SK-N-SH (cell line): Measurements from ENCODE around the gene GUF1.

Source experiments
- NFIC ChIP-seq: IDR thresholded peaks from 2 replicates; pipeline ENCODE4 v1.4.0; 2012; ENCODE audit warnings: borderline replicate concordance
- RAD21 ChIP-seq: IDR thresholded peaks from 2 replicates; pipeline ENCODE4 v1.6.1; 2012; ENCODE audit warnings: mild to moderate bottlenecking, low read length
- TAF1 ChIP-seq: IDR thresholded peaks from 2 replicates; pipeline ENCODE4 v1.6.1; 2012; ENCODE audit warnings: low read depth, mild to moderate bottlenecking, low read length, moderate library complexity, borderline replicate concordance
- TF ChIP-seq, protein P1 (sequence below): fragments of 200-600 bp; sonication (generic); IDR thresholded peaks from 2 replicates; pipeline ENCODE4 v1.6.1; 2017; ENCODE audit warnings: antibody characterized with exemption, mild to moderate bottlenecking, moderate library complexity

DNA sequence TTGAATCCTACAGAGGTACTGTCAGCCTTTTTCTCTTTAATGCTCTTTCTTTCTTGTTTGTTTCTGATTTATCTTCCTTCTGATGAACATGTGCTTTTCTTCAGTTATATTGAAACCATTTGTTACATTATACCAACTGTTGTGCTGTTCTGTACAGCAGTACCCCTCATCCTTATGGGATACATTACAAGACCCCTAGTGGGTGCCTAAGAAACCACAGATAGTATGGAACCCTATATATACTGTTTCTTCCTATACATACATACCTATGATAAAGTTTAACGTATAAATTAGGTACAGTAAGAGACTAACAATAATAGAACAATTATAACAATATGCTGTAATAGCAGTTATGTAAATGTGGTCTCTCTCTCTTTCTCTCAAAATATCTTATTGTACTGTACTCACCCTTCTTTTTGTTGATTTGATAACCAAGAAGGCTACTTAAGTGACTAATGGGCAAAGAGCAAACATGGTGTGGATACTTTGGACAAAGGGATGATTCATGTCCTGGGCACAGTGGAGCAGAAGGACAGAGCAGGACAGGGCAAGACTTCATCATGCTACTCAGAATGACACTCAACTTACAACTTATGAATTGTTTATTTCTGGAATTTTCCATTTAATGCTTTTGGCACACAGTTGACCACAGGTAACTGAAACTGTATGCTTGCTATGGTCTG is 16.1 kb upstream of the GUF1 start:
- TF ChIP-seq, protein P1, sequence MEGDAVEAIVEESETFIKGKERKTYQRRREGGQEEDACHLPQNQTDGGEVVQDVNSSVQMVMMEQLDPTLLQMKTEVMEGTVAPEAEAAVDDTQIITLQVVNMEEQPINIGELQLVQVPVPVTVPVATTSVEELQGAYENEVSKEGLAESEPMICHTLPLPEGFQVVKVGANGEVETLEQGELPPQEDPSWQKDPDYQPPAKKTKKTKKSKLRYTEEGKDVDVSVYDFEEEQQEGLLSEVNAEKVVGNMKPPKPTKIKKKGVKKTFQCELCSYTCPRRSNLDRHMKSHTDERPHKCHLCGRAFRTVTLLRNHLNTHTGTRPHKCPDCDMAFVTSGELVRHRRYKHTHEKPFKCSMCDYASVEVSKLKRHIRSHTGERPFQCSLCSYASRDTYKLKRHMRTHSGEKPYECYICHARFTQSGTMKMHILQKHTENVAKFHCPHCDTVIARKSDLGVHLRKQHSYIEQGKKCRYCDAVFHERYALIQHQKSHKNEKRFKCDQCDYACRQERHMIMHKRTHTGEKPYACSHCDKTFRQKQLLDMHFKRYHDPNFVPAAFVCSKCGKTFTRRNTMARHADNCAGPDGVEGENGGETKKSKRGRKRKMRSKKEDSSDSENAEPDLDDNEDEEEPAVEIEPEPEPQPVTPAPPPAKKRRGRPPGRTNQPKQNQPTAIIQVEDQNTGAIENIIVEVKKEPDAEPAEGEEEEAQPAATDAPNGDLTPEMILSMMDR: no peak
- TF ChIP-seq TAF1 (no peak), RAD21 (no peak), NFIC (no peak)
